Ascending aorta (tissue), 2 donors: ENCODE measurements around the gene EDRF1. TPM values are rescaled to one million over a fixed set of nuclear protein-coding genes. Genes with fewer than 3 reads are reported as not detected.
A peak's percentile ranks its signal among the peaks of the same experiment; 100 is the strongest.

ENCODE experiments used
- DNase-seq, 2 donors: peaks; one replicate each; pipeline ENCODE4 v3.0.0-alpha.2; 2019; ENCODE audit warnings: low spot score in 2 of 2
- H3K27ac ChIP-seq, 2 donors: fragments of 200-600 bp; sonication (generic); one replicate each; pipeline ENCODE4 v1.5.1; 2016 to 2017; ENCODE audit warnings: mild to moderate bottlenecking in 1 of 2
- H3K27me3 ChIP-seq: fragments of 200-600 bp; sonication (generic); one replicate; pipeline ENCODE4 v1.5.1; 2017
- H3K36me3 ChIP-seq, 2 donors: fragments of 200-600 bp; sonication (generic); one replicate each; pipeline ENCODE4 v1.5.1; 2016
- H3K4me1 ChIP-seq, 2 donors: fragments of 200-600 bp; sonication (generic); one replicate each; pipeline ENCODE4 v1.5.1; 2016 to 2017; ENCODE audit warnings: mild to moderate bottlenecking in 1 of 2
- H3K4me3 ChIP-seq, 2 donors: fragments of 200-600 bp; sonication (generic); one replicate each; pipeline ENCODE4 v1.5.1; 2016 to 2017; ENCODE audit warnings: mild to moderate bottlenecking in 1 of 2
- H3K9me3 ChIP-seq, 2 donors: fragments of 200-600 bp; sonication (generic); one replicate each; pipeline ENCODE4 v1.5.1; 2016
- intact Hi-C: fragments of 100-400 bp; cut with DNase I; formaldehyde crosslinking; loops from one replicate; pipeline ENCODE4 v1.15.1; 2023
- total RNA-seq: library from RNA; depleted of rRNA; stranded (reverse); fragments of >200 nt; gene quantifications from one replicate; pipeline ENCODE4 v1.1.0, GENCODE V29; 2016
- TF ChIP-seq, protein P1 (sequence below), 3 experiments: fragments of 200-600 bp in 2 of 3; fragments of 450-650 bp in 1 of 3; sonication (generic) in 2 of 3; IDR thresholded peaks; one replicate each; pipeline ENCODE4 v1.5.1; 2016 to 2019; ENCODE audit warnings: antibody characterized with exemption in 3 of 3, mild to moderate bottlenecking in 1 of 3, moderate library complexity in 1 of 3

EDRF1 gene
- total RNA-seq, 1 donor from 2014 or later = 0.53 TPM

- Histone ChIP-seq H3K4me1 (peaks cover 3 to 13% of the 10 kb centered on the region in 2 donors), H3K27me3 (no peaks in the 10 kb centered on the region), H3K9me3 (peaks cover 0 to 2% of the 10 kb centered on the region in 2 donors), H3K36me3 (peaks cover 14 to 32% of the 10 kb centered on the region in 2 donors), H3K27ac (peak overlapping the region; percentile 85 to 95), H3K4me3 (peak overlapping the region; percentile 93 to 94)
- no peak for DNase-seq
- intact Hi-C loops = no loop called here
- TF ChIP-seq, protein P1, sequence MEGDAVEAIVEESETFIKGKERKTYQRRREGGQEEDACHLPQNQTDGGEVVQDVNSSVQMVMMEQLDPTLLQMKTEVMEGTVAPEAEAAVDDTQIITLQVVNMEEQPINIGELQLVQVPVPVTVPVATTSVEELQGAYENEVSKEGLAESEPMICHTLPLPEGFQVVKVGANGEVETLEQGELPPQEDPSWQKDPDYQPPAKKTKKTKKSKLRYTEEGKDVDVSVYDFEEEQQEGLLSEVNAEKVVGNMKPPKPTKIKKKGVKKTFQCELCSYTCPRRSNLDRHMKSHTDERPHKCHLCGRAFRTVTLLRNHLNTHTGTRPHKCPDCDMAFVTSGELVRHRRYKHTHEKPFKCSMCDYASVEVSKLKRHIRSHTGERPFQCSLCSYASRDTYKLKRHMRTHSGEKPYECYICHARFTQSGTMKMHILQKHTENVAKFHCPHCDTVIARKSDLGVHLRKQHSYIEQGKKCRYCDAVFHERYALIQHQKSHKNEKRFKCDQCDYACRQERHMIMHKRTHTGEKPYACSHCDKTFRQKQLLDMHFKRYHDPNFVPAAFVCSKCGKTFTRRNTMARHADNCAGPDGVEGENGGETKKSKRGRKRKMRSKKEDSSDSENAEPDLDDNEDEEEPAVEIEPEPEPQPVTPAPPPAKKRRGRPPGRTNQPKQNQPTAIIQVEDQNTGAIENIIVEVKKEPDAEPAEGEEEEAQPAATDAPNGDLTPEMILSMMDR (IDR thresholded peaks at IDR 0.05) = no peak
Observed at GRCh38 chr10:125720002-125720382, 483 bp downstream of the EDRF1 start.

DNA sequence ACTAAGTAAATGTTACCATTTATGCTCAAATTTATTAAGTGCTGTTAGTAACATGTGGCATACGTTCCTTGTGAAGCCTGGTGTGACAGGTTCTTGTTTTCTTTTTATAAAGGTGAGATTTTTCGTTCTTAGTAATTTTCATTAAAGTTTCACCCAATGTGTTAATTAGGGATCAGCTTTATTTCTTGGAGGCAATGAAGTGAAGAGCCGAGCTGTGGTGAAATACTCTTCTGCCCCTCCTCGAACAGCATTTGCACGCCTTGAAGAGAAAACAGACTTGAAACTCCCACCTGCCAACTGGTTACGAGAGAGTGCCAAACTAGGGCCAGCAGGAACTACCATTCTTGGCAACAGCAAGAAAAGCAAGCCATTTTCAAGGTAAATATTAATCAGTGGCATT is 1.5 kb downstream of the EDRF1 start:
- no peak for DNase-seq
- Histone ChIP-seq H3K4me1 (peaks cover 3 to 13% of the 10 kb centered on the region in 2 donors), H3K9me3 (no peaks in the 10 kb centered on the region), H3K4me3 (no peak overlapping the region), H3K27me3 (no peaks in the 10 kb centered on the region), H3K36me3 (peaks cover 22 to 41% of the 10 kb centered on the region in 2 donors), H3K27ac (no peak overlapping the region)
- intact Hi-C loops = no loop called here
- TF ChIP-seq, protein P1 (IDR thresholded peaks at IDR 0.05) = no peak

- Histone ChIP-seq H3K27me3 (no peaks in the 10 kb centered on the region), H3K4me3 (no peak overlapping the region), H3K9me3 (no peaks in the 10 kb centered on the region), H3K27ac (no peak overlapping the region), H3K4me1 (peaks cover 3 to 13% of the 10 kb centered on the region in 2 donors), H3K36me3 (peaks cover 37 to 58% of the 10 kb centered on the region in 2 donors)
- TF ChIP-seq, protein P1 (IDR thresholded peaks at IDR 0.05) = no peak
- intact Hi-C loops = no loop called here
- DNase-seq = no peak
Observed at GRCh38 chr10:125722811-125723210, 3.3 kb downstream of the EDRF1 start.

DNA sequence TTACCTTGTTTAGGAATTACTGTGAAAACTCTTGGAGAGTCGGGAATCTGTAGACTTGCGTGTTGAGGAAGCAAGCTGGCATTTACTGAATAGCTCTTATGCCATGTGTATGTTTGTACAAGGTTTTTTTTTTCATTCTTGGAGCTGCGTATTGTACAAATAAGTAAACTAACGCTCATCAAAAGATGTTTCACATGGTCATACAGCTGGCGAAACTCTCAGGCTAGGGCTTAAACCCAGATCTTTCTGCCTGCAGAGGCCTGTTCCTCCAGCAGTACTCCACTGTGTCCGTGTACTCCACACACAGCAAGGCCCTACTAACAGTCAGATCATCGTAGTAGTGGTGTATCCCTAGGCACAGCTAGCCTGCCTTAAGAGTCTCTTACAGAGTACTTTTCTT is 7.4 kb downstream of the EDRF1 start:
- TF ChIP-seq, protein P1 (IDR thresholded peaks at IDR 0.05) = no peak
- no peaks in the 10 kb centered on the region for H3K4me1 ChIP-seq
- intact Hi-C loops = no loop called here
- DNase-seq = no peak
- H3K27ac ChIP-seq = no peak overlapping the region
- no peak overlapping the region for H3K4me3 ChIP-seq
- H3K9me3 ChIP-seq = no peaks in the 10 kb centered on the region
- no peaks in the 10 kb centered on the region for H3K27me3 ChIP-seq
- H3K36me3 ChIP-seq = peaks cover 71 to 91% of the 10 kb centered on the region in 2 donors

- TF ChIP-seq, protein P1 (IDR thresholded peaks at IDR 0.05) = no peak
- intact Hi-C loops = no loop called here
- no peak for DNase-seq
- H3K27me3 ChIP-seq = no peaks in the 10 kb centered on the region
- H3K9me3 ChIP-seq = no peaks in the 10 kb centered on the region
- no peaks in the 10 kb centered on the region for H3K4me1 ChIP-seq
- no peak overlapping the region for H3K4me3 ChIP-seq
- peaks cover 71 to 95% of the 10 kb centered on the region in 2 donors for H3K36me3 ChIP-seq
- no peak overlapping the region for H3K27ac ChIP-seq
Observed at GRCh38 chr10:125727436-125727835, 7.9 kb downstream of the EDRF1 start.

DNA sequence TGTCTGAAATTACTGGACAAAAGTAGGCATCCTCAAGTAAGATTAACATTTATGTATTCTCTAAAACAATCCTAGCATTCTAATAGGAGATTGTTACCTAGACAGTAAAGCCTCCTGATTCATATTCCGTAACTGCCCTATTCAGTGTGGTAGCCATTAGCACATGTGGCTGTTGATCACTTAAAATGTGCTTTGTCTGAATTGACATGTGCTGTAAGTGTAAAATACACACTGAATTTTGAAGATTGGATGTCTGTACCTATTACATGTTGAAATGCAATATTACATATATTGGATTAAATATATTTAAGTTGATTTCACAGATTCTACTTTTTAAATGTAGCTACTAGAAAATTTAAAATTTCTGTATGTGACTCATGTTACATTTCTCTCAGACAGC is 14.6 kb downstream of the EDRF1 start:
- no peaks in the 10 kb centered on the region for H3K27me3 ChIP-seq
- peaks cover 80 to 99% of the 10 kb centered on the region in 2 donors for H3K36me3 ChIP-seq
- DNase-seq = no peak
- no peak overlapping the region for H3K4me3 ChIP-seq
- intact Hi-C loops = no loop called here
- H3K9me3 ChIP-seq = no peaks in the 10 kb centered on the region
- TF ChIP-seq, protein P1 (IDR thresholded peaks at IDR 0.05) = no peak
- no peak overlapping the region for H3K27ac ChIP-seq
- no peaks in the 10 kb centered on the region for H3K4me1 ChIP-seq
